HL-60 (cell line): ENCODE results near the gene KPNA1.

Experiments used
- DNase-seq, 2 experiments: peaks; one replicate each; pipeline ENCODE4 v3.0.0-alpha.2; 2010 to 2020; ENCODE audit warnings: low read depth in 1 of 2, low spot score in 1 of 2
- H3K27ac ChIP-seq: fragments of 250-450 bp; sonication (Bioruptor Pico); replicated peaks from 2 replicates; pipeline ENCODE4 v1.5.1; 2020; ENCODE audit warnings: mild to moderate bottlenecking, moderate library complexity
- H3K27me3 ChIP-seq: fragments of 250-450 bp; sonication (Bioruptor Pico); 2 replicates; pipeline ENCODE4 v1.5.1; 2021; ENCODE audit warnings: mild to moderate bottlenecking, moderate library complexity; ENCODE audit not compliant: insufficient read depth, poor library complexity, severe bottlenecking
- H3K4me3 ChIP-seq: replicated peaks from 2 replicates; pipeline ENCODE4 v1.5.1; 2011; ENCODE audit warnings: mild to moderate bottlenecking, control low read depth, low read length; ENCODE audit not compliant: insufficient read depth
- CTCF ChIP-seq: IDR thresholded peaks from one replicate; pipeline ENCODE4 v1.5.1; 2011; ENCODE audit warnings: low read length, control low read depth, inconsistent platforms; ENCODE audit not compliant: insufficient read depth
- GABPA ChIP-seq: IDR thresholded peaks from 2 replicates; pipeline ENCODE4 v1.6.1; 2012; ENCODE audit warnings: low read depth
- POLR2AphosphoS5 ChIP-seq: IDR thresholded peaks from 2 replicates; pipeline ENCODE4 v1.6.1; 2012; ENCODE audit warnings: low read depth
- REST ChIP-seq: IDR thresholded peaks from 2 replicates; pipeline ENCODE4 v1.6.1; 2012; ENCODE audit warnings: low read depth; ENCODE audit not compliant: insufficient replicate concordance
- SPI1 ChIP-seq: IDR thresholded peaks from 2 replicates; pipeline ENCODE4 v1.6.1; 2012; ENCODE audit warnings: low read depth, mild to moderate bottlenecking, borderline replicate concordance

The KPNA1 gene

DNA sequence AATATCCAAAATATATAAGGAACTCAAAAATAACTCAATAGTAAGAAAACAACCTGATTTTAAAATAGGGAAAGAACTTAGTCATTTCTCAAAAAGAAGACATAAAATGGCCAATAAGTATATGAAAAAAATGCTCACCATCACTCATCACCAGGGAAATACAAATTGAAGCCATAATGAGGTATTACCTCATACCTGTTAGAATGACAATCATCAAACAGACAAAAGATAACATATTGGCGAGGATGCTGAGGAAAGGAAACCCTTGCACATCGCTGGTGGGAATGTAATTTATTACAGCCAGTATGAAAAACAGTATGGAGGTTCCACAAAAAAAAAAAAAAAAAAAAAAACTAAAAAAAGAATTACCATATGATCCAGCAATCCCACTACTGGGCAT, 38.2 kb downstream of the KPNA1 start:
- DNase-seq, result no peak
- Histone ChIP-seq H3K4me3 (no peak overlapping the region), H3K27ac (no peak overlapping the region), H3K27me3 (no peaks in the 10 kb centered on the region)
- no peak for TF ChIP-seq GABPA
- no peak for TF ChIP-seq CTCF
- no peak for TF ChIP-seq REST

DNA sequence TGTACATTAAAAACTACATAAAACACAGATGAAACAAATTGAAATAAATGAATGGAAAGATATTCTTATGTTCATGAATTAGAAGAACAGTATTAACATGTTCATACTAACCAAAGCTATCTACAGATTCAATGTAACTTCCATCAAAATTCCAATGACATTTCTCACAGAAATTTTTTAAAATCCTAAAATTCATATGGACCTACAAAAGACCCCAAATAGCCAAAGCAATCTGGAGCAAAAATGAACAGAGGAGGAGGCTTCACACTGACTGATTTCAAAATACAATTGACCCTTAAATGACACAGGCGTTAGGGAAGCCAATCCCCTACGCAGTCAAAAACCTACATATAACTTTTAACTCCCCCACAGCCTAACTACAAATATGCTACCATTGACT, 39.4 kb downstream of the KPNA1 start:
- Histone ChIP-seq H3K27ac (no peak overlapping the region), H3K27me3 (no peaks in the 10 kb centered on the region), H3K4me3 (no peak overlapping the region)
- no peak for TF ChIP-seq CTCF
- TF ChIP-seq SPI1, result no peak
- TF ChIP-seq POLR2AphosphoS5, result no peak
- no peak for TF ChIP-seq GABPA
- no peak for TF ChIP-seq REST
- no peak for DNase-seq

GRCh38 chr3:122469659-122470058, 45.1 kb downstream of the KPNA1 start:
- DNase-seq, result no peak
- TF ChIP-seq CTCF (no peak), POLR2AphosphoS5 (no peak), SPI1 (no peak), REST (no peak), GABPA (no peak)

More at GRCh38 chr3:122469659-122470058, 45.1 kb downstream of the KPNA1 start:
- no peaks in the 10 kb centered on the region for H3K27me3 ChIP-seq
- no peak overlapping the region for H3K4me3 ChIP-seq
- no peak overlapping the region for H3K27ac ChIP-seq
